A673 (cell line): ENCODE results near the gene IL36G. TPM values are rescaled to one million over a fixed set of nuclear protein-coding genes. Genes with fewer than 3 reads are reported as not detected.

Experiments used
- BruUV-seq: library from RNA; stranded (reverse); fragments of 400-500 nt; replicated peaks from 2 replicates; lab custom pipeline; 2021; lab: Mats Ljungman, UMichigan
- CTCF ChIA-PET: fragments of 300-600 bp; sonication (Branson Sonifier 250); formaldehyde crosslinking; loops from one replicate; lab custom pipeline; 2022; ENCODE audit warnings: antibody characterized with exemption; lab: Charles Lee
- POLR2A ChIA-PET: fragments of 300-600 bp; sonication (Branson Sonifier 250); formaldehyde crosslinking; loops from one replicate; lab custom pipeline; 2022; ENCODE audit warnings: antibody characterized with exemption; ENCODE audit not compliant: low non-redundant PET; lab: Charles Lee
- DNase-seq: peaks from one replicate; pipeline ENCODE4 v3.0.0-alpha.2; 2015; ENCODE audit warnings: low spot score
- H3K27ac ChIP-seq: fragments of 200-600 bp; sonication (generic); 2 replicates; pipeline ENCODE4 v1.5.1; 2016; ENCODE audit warnings: mixed run types, low read depth, mild to moderate bottlenecking, mixed read lengths, antibody characterized with exemption, low read length; ENCODE audit not compliant: poor library complexity, severe bottlenecking
- H3K27me3 ChIP-seq: fragments of 200-600 bp; sonication (generic); replicated peaks from 2 replicates; pipeline ENCODE4 v1.6.1; 2017; ENCODE audit warnings: mixed run types, low read depth, mild to moderate bottlenecking, mixed read lengths, antibody characterized with exemption, low read length; ENCODE audit not compliant: insufficient read depth, poor library complexity
- H3K36me3 ChIP-seq: fragments of 200-600 bp; sonication (generic); 2 replicates; pipeline ENCODE4 v1.6.1; 2016; ENCODE audit warnings: mixed run types, mild to moderate bottlenecking, mixed read lengths, antibody characterized with exemption, low read length; ENCODE audit not compliant: insufficient read depth, poor library complexity, severe bottlenecking
- H3K4me1 ChIP-seq: fragments of 200-600 bp; sonication (generic); 2 replicates; pipeline ENCODE4 v1.6.1; 2017; ENCODE audit warnings: mixed run types, mild to moderate bottlenecking, mixed read lengths, antibody characterized with exemption, low read length; ENCODE audit not compliant: insufficient read depth, poor library complexity, severe bottlenecking
- H3K4me3 ChIP-seq: fragments of 200-600 bp; sonication (generic); 2 replicates; pipeline ENCODE4 v1.5.1; 2016; ENCODE audit warnings: low read depth, mixed run types, mild to moderate bottlenecking, mixed read lengths, low read length; ENCODE audit not compliant: poor library complexity, severe bottlenecking
- H3K9me3 ChIP-seq: fragments of 200-600 bp; sonication (generic); 2 replicates; pipeline ENCODE4 v1.6.1; 2016; ENCODE audit warnings: mixed run types, low read depth, mild to moderate bottlenecking, mixed read lengths, antibody characterized with exemption, low read length; ENCODE audit not compliant: poor library complexity, severe bottlenecking
- CTCF ChIP-seq: fragments of 300-800, 200-600 bp; sonication (generic); conservative IDR thresholded peaks from 2 replicates; pipeline ENCODE4 v1.5.1; 2017; ENCODE audit warnings: low read depth, mild to moderate bottlenecking, antibody characterized with exemption, low read length, moderate library complexity, mixed read lengths
- EZH2 ChIP-seq: fragments of 200-600 bp; sonication (generic); IDR thresholded peaks from 2 replicates; pipeline ENCODE4 v1.6.1; 2017; ENCODE audit warnings: borderline replicate concordance, low read depth, mild to moderate bottlenecking, mixed read lengths, antibody characterized with exemption, low read length; ENCODE audit not compliant: poor library complexity, severe bottlenecking
- intact Hi-C: fragments of 100-400 bp; cut with micrococcal nuclease; formaldehyde crosslinking; loops from one replicate; pipeline ENCODE4 v1.10.0; 2022; ENCODE audit not compliant: unreplicated experiment
- total RNA-seq: library from RNA; stranded (reverse); gene quantifications from 2 replicates; pipeline ENCODE4 v1.2.3, GENCODE V29; 2021

Gene IL36G
- total RNA-seq, 1 experiment from 2014 or later, result not detected

- POLR2A ChIA-PET, result no interaction called here
- no peaks in the 10 kb centered on the region for H3K9me3 ChIP-seq
- TF ChIP-seq CTCF (no peak), EZH2 (no peak)
- DNase-seq, result no peak
- BruUV-seq, result no TSS peak
- no peak overlapping the region for H3K4me3 ChIP-seq
- no peak overlapping the region for H3K27ac ChIP-seq
- CTCF ChIA-PET, result no interaction called here
- no peaks in the 10 kb centered on the region for H3K36me3 ChIP-seq
- intact Hi-C loops, result no loop called here
- H3K4me1 ChIP-seq, result no peaks in the 10 kb centered on the region
- H3K27me3 ChIP-seq, result peaks cover 20% of the 10 kb centered on the region
Observed at GRCh38 chr2:113011108-113011507, 33.3 kb downstream of the IL36G start.

- DNase-seq, result no peak
- Histone ChIP-seq H3K36me3 (no peaks in the 10 kb centered on the region), H3K4me3 (no peak overlapping the region), H3K4me1 (no peaks in the 10 kb centered on the region), H3K27ac (no peak overlapping the region), H3K9me3 (no peaks in the 10 kb centered on the region), H3K27me3 (peaks cover 25% of the 10 kb centered on the region)
- TF ChIP-seq EZH2, result no peak
- no peak for TF ChIP-seq CTCF
- BruUV-seq, result no TSS peak
- ChIA-PET CTCF (no interaction called here), POLR2A (no interaction called here)
- intact Hi-C loops, result no loop called here
Observed at GRCh38 chr2:113012436-113013335, 34.9 kb downstream of the IL36G start.

- Histone ChIP-seq H3K4me1 (no peaks in the 10 kb centered on the region), H3K27ac (no peak overlapping the region), H3K4me3 (no peak overlapping the region), H3K9me3 (no peaks in the 10 kb centered on the region), H3K27me3 (peaks cover 25% of the 10 kb centered on the region), H3K36me3 (no peaks in the 10 kb centered on the region)
- POLR2A ChIA-PET, result no interaction called here
- intact Hi-C loops, result no loop called here
- CTCF ChIA-PET, result no interaction called here
- TF ChIP-seq CTCF (no peak), EZH2 (no peak)
- DNase-seq, result no peak
- no TSS peak for BruUV-seq
Observed at GRCh38 chr2:113013336-113013661, 35.5 kb downstream of the IL36G start.
